ENCODE data around the gene DAB2IP.

- TF ChIP-seq RAD21 (IDR thresholded peaks at IDR 0.05; ENCODE audit: low read length) (no peak), CTCF (conservative IDR thresholded peaks at IDR 0.05; ENCODE audit: low read depth, low read length) (no peak), RCOR1 (IDR thresholded peaks at IDR 0.05; ENCODE audit: insufficient replicate concordance, low read length) (no peak), MAFK (IDR thresholded peaks at IDR 0.05; ENCODE audit: low read depth, low read length) (no peak), RFX5 (IDR thresholded peaks at IDR 0.05; ENCODE audit: low read depth, low read length) (no peak), USF2 (IDR thresholded peaks at IDR 0.05; ENCODE audit: low read depth, low read length) (no peak), FOS (IDR thresholded peaks at IDR 0.05; ENCODE audit: low read depth, low read length) (no peak), SMC3 (IDR thresholded peaks at IDR 0.05; ENCODE audit: low read depth, low read length) (no peak), ELK1 (IDR thresholded peaks at IDR 0.05; ENCODE audit: borderline replicate concordance, low read depth, low read length) (no peak)
Observed at GRCh38 chr9:121721058-121721350, 69.6 kb downstream of the DAB2IP start.
